ENCODE data around the gene ENTREP1.

Gene ENTREP1

GRCh38 chr9:69319324-69320025 lies 5.5 kb upstream of the ENTREP1 start:
- TF ChIP-seq CTCF (IDR thresholded peaks at IDR 0.05; ENCODE audit: control extremely low read depth, extremely low read depth, low read depth, missing control alignments) = no peak
- DNase-seq (ENCODE audit: extremely low spot score) = no peak
- CTCF ChIA-PET = interaction anchor here (1.2 to 2.6 kb wide), 2 partner anchors 9 to 12 kb away, joined by 5 to 10 read pairs; no protein-coding TSS in a partner anchor
- POLR2A ChIA-PET = no interaction called here

DNA sequence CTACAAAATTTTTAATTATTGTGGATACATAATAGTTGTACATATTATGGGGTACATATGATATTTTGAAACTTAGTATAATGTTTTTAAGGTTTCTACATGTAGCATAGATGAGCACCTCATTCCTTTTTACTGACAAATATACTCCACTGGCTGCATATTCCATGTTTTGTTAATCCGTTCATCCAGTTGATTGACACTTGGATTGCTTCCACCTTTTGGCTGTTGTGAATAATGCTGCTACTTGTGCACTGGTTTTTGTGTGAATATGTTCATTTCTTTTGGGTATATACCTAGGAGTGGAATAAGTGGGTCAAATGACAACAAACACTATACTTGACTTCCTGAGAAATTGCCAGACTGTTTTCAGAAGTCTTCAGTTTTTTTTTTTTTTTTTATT lies 2.8 kb upstream of the ENTREP1 start:
- no peak for TF ChIP-seq CTCF (IDR thresholded peaks at IDR 0.05; ENCODE audit: control extremely low read depth, extremely low read depth, low read depth, missing control alignments)
- ChIA-PET CTCF (interaction anchor here (0.7 kb wide), 1 partner anchor 528 kb away, joined by 3 read pairs; no protein-coding TSS in a partner anchor), POLR2A (interaction anchor here (0.7 kb wide), 1 partner anchor 668 kb away, joined by 3 read pairs; no protein-coding TSS in a partner anchor)
- DNase-seq (ENCODE audit: extremely low spot score) = no peak

DNA sequence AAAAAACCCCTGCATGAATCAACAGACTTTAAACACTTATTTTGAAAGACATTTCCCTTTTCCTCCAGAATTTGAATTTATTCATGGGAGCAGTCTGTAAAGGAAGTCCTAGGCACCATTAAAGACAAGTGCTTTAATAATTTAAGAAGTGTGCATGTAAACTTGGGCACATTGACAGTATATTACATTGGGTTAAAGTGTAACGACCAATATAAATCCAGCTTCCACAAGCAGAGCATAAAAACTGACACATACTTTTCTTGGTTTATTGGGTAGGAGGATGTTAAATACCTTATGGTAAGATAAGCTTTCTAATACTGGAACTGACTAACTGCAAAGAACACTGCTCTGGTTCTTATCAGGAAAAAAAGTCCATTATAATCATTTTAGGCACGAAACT lies 1.2 kb upstream of the ENTREP1 start:
- DNase-seq (ENCODE audit: extremely low spot score) = no peak

GRCh38 chr9:69325409-69326212 lies 596 bp downstream of the ENTREP1 start:
- no peak for TF ChIP-seq CTCF (IDR thresholded peaks at IDR 0.05; ENCODE audit: control extremely low read depth, extremely low read depth, low read depth, missing control alignments)
- CTCF ChIA-PET = no interaction called here
- no peak for DNase-seq (ENCODE audit: extremely low spot score)
- POLR2A ChIA-PET = no interaction called here

More for the DNA sequence above, 1.2 kb upstream of the ENTREP1 start:
- TF ChIP-seq CTCF (IDR thresholded peaks at IDR 0.05; ENCODE audit: control extremely low read depth, extremely low read depth, low read depth, missing control alignments) = no peak
- ChIA-PET CTCF (no interaction called here), POLR2A (no interaction called here)

- no peak for DNase-seq (ENCODE audit: extremely low spot score)
- CTCF ChIA-PET = no interaction called here
- no peak for TF ChIP-seq CTCF (IDR thresholded peaks at IDR 0.05; ENCODE audit: control extremely low read depth, extremely low read depth, low read depth, missing control alignments)
- POLR2A ChIA-PET = no interaction called here
Measured at GRCh38 chr9:69326261-69326660, 1.2 kb downstream of the ENTREP1 start.

DNA sequence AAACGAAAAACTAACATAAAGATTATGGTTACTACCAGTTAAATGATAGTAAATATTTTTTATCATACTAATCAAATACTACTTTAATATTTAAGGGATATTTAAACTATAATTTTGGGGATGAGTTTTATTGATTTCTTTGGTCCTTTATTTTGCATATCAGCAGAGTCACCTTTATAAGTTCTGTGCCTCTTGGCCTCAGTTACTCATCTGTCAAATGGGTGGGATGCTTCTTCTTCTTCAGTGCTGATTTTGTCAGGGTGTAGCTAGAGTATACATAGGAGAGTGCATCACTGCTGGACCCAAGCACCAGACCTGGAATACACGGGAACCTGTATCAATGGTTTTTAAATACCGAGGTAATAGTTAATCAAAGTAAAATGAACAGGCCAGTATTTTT lies 5.6 kb downstream of the ENTREP1 start:
- no peak for TF ChIP-seq CTCF (IDR thresholded peaks at IDR 0.05; ENCODE audit: control extremely low read depth, extremely low read depth, low read depth, missing control alignments)
- CTCF ChIA-PET = interaction anchor here (1.1 to 2.8 kb wide), 2 partner anchors 10 to 277 kb away, joined by 3 to 10 read pairs; no protein-coding TSS in a partner anchor
- DNase-seq (ENCODE audit: extremely low spot score) = no peak
- POLR2A ChIA-PET = no interaction called here

Measured in GM10248 (cell line).